HepG2 (cell line): Measurements from ENCODE around the gene MZF1. TPM values are rescaled to one million over a fixed set of nuclear protein-coding genes. Genes with fewer than 3 reads are reported as not detected.

Experiments
- AFF4 ChIP-seq: sonication (generic); formaldehyde crosslinking; IDR thresholded peaks from 2 replicates; pipeline ENCODE4 v1.4.0; 2020; ENCODE audit warnings: missing genetic modification reagents
- DPF2 ChIP-seq: sonication (generic); formaldehyde crosslinking; IDR thresholded peaks from 2 replicates; pipeline ENCODE4 v1.4.0; 2020; ENCODE audit warnings: mild to moderate bottlenecking, low read depth, missing genetic modification reagents, borderline replicate concordance
- GFI1 ChIP-seq: sonication (generic); formaldehyde crosslinking; IDR thresholded peaks from 2 replicates; pipeline ENCODE4 v1.5.0; 2020; ENCODE audit warnings: missing genetic modification reagents, mild to moderate bottlenecking, borderline replicate concordance
- GZF1 ChIP-seq: sonication (generic); formaldehyde crosslinking; IDR thresholded peaks from 2 replicates; pipeline ENCODE4 v1.5.1; 2020; ENCODE audit warnings: mild to moderate bottlenecking, missing genetic modification reagents
- IRX3 ChIP-seq: sonication (generic); formaldehyde crosslinking; IDR thresholded peaks from 2 replicates; pipeline ENCODE4 v1.8.1; 2023; ENCODE audit warnings: mild to moderate bottlenecking, low read depth, missing genetic modification reagents, borderline replicate concordance
- KDM5A ChIP-seq: fragments of 200-600 bp; sonication (generic); IDR thresholded peaks from 2 replicates; pipeline ENCODE4 v1.7.0; 2018; ENCODE audit warnings: antibody characterized with exemption, mild to moderate bottlenecking, low read length, borderline replicate concordance
- KLF13 ChIP-seq: sonication (generic); formaldehyde crosslinking; IDR thresholded peaks from 2 replicates; pipeline ENCODE4 v1.4.0; 2020; ENCODE audit warnings: mild to moderate bottlenecking, missing genetic modification reagents
- MAX ChIP-seq: IDR thresholded peaks from 2 replicates; pipeline ENCODE4 v1.6.1; 2012; ENCODE audit warnings: inconsistent platforms
- MNT ChIP-seq: fragments of 450-650 bp; IDR thresholded peaks from 2 replicates; pipeline ENCODE4 v1.6.1; 2016
- NRL ChIP-seq: sonication (generic); formaldehyde crosslinking; IDR thresholded peaks from 2 replicates; pipeline ENCODE4 v1.5.0; 2020; ENCODE audit warnings: missing genetic modification reagents, mild to moderate bottlenecking, moderate library complexity, borderline replicate concordance
- SATB2 ChIP-seq: sonication (generic); formaldehyde crosslinking; IDR thresholded peaks from 2 replicates; pipeline ENCODE4 v1.5.0; 2020; ENCODE audit warnings: missing genetic modification reagents
- SIN3A ChIP-seq: IDR thresholded peaks from 2 replicates; pipeline ENCODE4 v1.6.1; 2011; ENCODE audit warnings: low read depth, mild to moderate bottlenecking, control low read depth, low read length, borderline replicate concordance
- SNAI1 ChIP-seq: sonication (generic); formaldehyde crosslinking; IDR thresholded peaks from 2 replicates; pipeline ENCODE4 v1.5.0; 2020; ENCODE audit warnings: mild to moderate bottlenecking, missing genetic modification reagents, borderline replicate concordance
- ZBTB37 ChIP-seq: sonication (generic); formaldehyde crosslinking; IDR thresholded peaks from 2 replicates; pipeline ENCODE4 v1.4.0; 2020; ENCODE audit warnings: mild to moderate bottlenecking, missing genetic modification reagents
- ZBTB39 ChIP-seq: sonication (generic); formaldehyde crosslinking; IDR thresholded peaks from 2 replicates; pipeline ENCODE4 v1.5.0; 2020; ENCODE audit warnings: missing genetic modification reagents
- ZNF225 ChIP-seq: sonication (generic); formaldehyde crosslinking; IDR thresholded peaks from 2 replicates; pipeline ENCODE4 v1.4.0; 2020; ENCODE audit warnings: mild to moderate bottlenecking, missing genetic modification reagents
- ZNF329 ChIP-seq: sonication (generic); formaldehyde crosslinking; IDR thresholded peaks from 2 replicates; pipeline ENCODE4 v1.9.0; 2021; ENCODE audit warnings: low read depth, mild to moderate bottlenecking, missing genetic modification reagents
- ZNF724P ChIP-seq: sonication (generic); formaldehyde crosslinking; IDR thresholded peaks from 2 replicates; pipeline ENCODE4 v1.8.0; 2022; ENCODE audit warnings: missing genetic modification reagents, borderline replicate concordance
- ZSCAN9 ChIP-seq: IDR thresholded peaks from 2 replicates; pipeline ENCODE4 v1.6.1; 2016; ENCODE audit warnings: borderline replicate concordance
- polyA plus RNA-seq, 8 experiments: library from polyadenylated mRNA; depleted of rRNA in 3 of 8; stranded (reverse) in 7 of 8; unstranded in 1 of 8; fragments of >200 nt; fragmentation: Illumina TruSeq in 4 of 8; extraction: Trizol in 4 of 8; gene quantifications; 2 replicates each; pipeline versions ENCODE4 v1.2.1 to v1.2.3, GENCODE V29; 2011 to 2016; ENCODE audit warnings: low read depth in 4 of 8, missing spikeins in 1 of 8, mixed read lengths in 1 of 8; ENCODE audit not compliant: insufficient read depth in 1 of 8
- total RNA-seq, 5 experiments: library from RNA; depleted of rRNA; stranded (reverse); fragments of >200 nt; fragmentation: Illumina TruSeq; extraction: Trizol; gene quantifications; 2 replicates each; pipeline ENCODE4 v1.2.3, GENCODE V29; 2016; ENCODE audit warnings: low read depth in 1 of 5

The MZF1 gene
- total and polyA plus RNA-seq, 2 of the 13 experiments (the other 11 are each of a cell fraction or from before 2014, with no cell fraction given): 3.1 to 8.1 TPM

- TF ChIP-seq MNT: peak; percentile 29; the same call in 1 of the 2 replicates
- TF ChIP-seq ZNF724P: peak; percentile 57; the same call in 1 of the 2 replicates
- no peak for TF ChIP-seq IRX3 (CRISPR knock-in tag)
- no peak; the same call in none of the 2 replicates for TF ChIP-seq MAX
- TF ChIP-seq ZBTB39 (CRISPR knock-in tag): no peak
- TF ChIP-seq KLF13 (CRISPR knock-in tag): no peak
- peak; percentile 77; the same call in 1 of the 2 replicates for TF ChIP-seq SIN3A
- peak; percentile 76 for TF ChIP-seq KDM5A
- TF ChIP-seq SATB2 (CRISPR knock-in tag): no peak
- TF ChIP-seq NRL (CRISPR knock-in tag): peak; percentile 67; the same call in 1 of the 2 replicates
- no peak for TF ChIP-seq AFF4
- TF ChIP-seq ZNF225 (CRISPR knock-in tag): no peak; the same call in 1 of the 2 replicates
- peak; percentile 38; the same call in 1 of the 2 replicates for TF ChIP-seq ZNF329
- no peak for TF ChIP-seq ZBTB37 (CRISPR knock-in tag)
- peak; percentile 21; the same call in 1 of the 2 replicates for TF ChIP-seq ZSCAN9
- TF ChIP-seq SNAI1: no peak
- no peak for TF ChIP-seq DPF2 (CRISPR knock-in tag)
- no peak for TF ChIP-seq GZF1 (CRISPR knock-in tag)
- no peak for TF ChIP-seq GFI1
Measured at GRCh38 chr19:58554494-58555368, 18.4 kb downstream of the MZF1 start, which contains the start of gene CHMP2A (continued).
